ENCODE data around the gene SYT6. TPM values are rescaled to one million over a fixed set of nuclear protein-coding genes. Genes with fewer than 3 reads are reported as not detected.

Gene SYT6
- total RNA-seq, 3 donors from 2014 or later: 0.82 TPM; not detected in 2

- intact Hi-C loops (cut with DNase I, micrococcal nuclease): no loop called here
- no peak for TF ChIP-seq CTCF (IDR thresholded peaks at IDR 0.05)
- no peaks in the 10 kb centered on the region for H3K4me1 ChIP-seq (ENCODE audit: low read depth)
- ATAC-seq (no peak), DNase-seq (no peak)
- no peaks in the 10 kb centered on the region for H3K36me3 ChIP-seq (ENCODE audit: low read depth)
- no peak overlapping the region for H3K4me3 ChIP-seq
- no peaks in the 10 kb centered on the region for H3K9me3 ChIP-seq
These were observed 6.3 kb upstream of the SYT6 start for GRCh38 chr1:114159941-114160340.

- H3K9me3 ChIP-seq: no peaks in the 10 kb centered on the region
- no peak overlapping the region for H3K4me3 ChIP-seq
- ATAC-seq: no peak
- no peak for DNase-seq
- intact Hi-C loops (cut with DNase I, micrococcal nuclease): no loop called here
- peaks cover 15% of the 10 kb centered on the region for H3K4me1 ChIP-seq (ENCODE audit: low read depth)
- no peak for TF ChIP-seq CTCF (IDR thresholded peaks at IDR 0.05)
- H3K36me3 ChIP-seq (ENCODE audit: low read depth): no peaks in the 10 kb centered on the region
These were observed 3.6 kb upstream of the SYT6 start for GRCh38 chr1:114157275-114157660.

GRCh38 chr1:114156538-114157274, 3.0 kb upstream of the SYT6 start:
- intact Hi-C loops (cut with DNase I, micrococcal nuclease): no loop called here
- Histone ChIP-seq H3K4me1 (ENCODE audit: low read depth) (peaks cover 18% of the 10 kb centered on the region), H3K36me3 (ENCODE audit: low read depth) (no peaks in the 10 kb centered on the region), H3K4me3 (no peak overlapping the region), H3K9me3 (no peaks in the 10 kb centered on the region)
- TF ChIP-seq CTCF (IDR thresholded peaks at IDR 0.05): no peak
- DNase-seq (no peak), ATAC-seq (no peak)

GRCh38 chr1:114155706-114156105, 2.0 kb upstream of the SYT6 start:
- DNase-seq (no peak), ATAC-seq (no peak)
- intact Hi-C loops (cut with DNase I, micrococcal nuclease): no loop called here
- H3K4me1 ChIP-seq (ENCODE audit: low read depth): peaks cover 18% of the 10 kb centered on the region
- TF ChIP-seq CTCF (IDR thresholded peaks at IDR 0.05): no peak
- no peak overlapping the region for H3K4me3 ChIP-seq
- H3K9me3 ChIP-seq: no peaks in the 10 kb centered on the region
- no peaks in the 10 kb centered on the region for H3K36me3 ChIP-seq (ENCODE audit: low read depth)

GRCh38 chr1:114154963-114155322, 1.3 kb upstream of the SYT6 start:
- intact Hi-C loops (cut with DNase I, micrococcal nuclease): no loop called here
- ATAC-seq (no peak), DNase-seq (no peak)

More at GRCh38 chr1:114154963-114155322, 1.3 kb upstream of the SYT6 start:
- H3K4me3 ChIP-seq: no peak overlapping the region
- H3K4me1 ChIP-seq (ENCODE audit: low read depth): peaks cover 18% of the 10 kb centered on the region
- no peak for TF ChIP-seq CTCF (IDR thresholded peaks at IDR 0.05)
- H3K36me3 ChIP-seq (ENCODE audit: low read depth): no peaks in the 10 kb centered on the region
- H3K9me3 ChIP-seq: no peaks in the 10 kb centered on the region

All from mucosa of descending colon (tissue), 3 donors.